HepG2 (cell line): ENCODE results near the gene XXYLT1. TPM values are rescaled to one million over a fixed set of nuclear protein-coding genes. Genes with fewer than 3 reads are reported as not detected.

Experiments
- ATAC-seq: fragments of 200-7000 bp; cut with Tn5 transposase; 3 replicates; pipeline ENCODE4 v1.9.1; 2020; ENCODE audit warnings: mild to moderate bottlenecking, moderate library complexity
- BruUV-seq: library from RNA; stranded (reverse); fragments of 400-500 nt; replicated peaks from 2 replicates; lab custom pipeline; 2021; lab: Mats Ljungman, UMichigan
- CTCF ChIA-PET: fragments of 300-600 bp; formaldehyde crosslinking; extraction: SDS; loops from one replicate; lab custom pipeline; 2021; ENCODE audit warnings: low total read pairs, inconsistent platforms, low intra/inter-chr PET ratio; lab: Yijun Ruan, JAX
- POLR2A ChIA-PET: fragments of 350-600 bp; sonication (Branson Sonifier 250); formaldehyde crosslinking; loops from one replicate; lab custom pipeline; 2020; ENCODE audit warnings: antibody characterized with exemption, inconsistent platforms; lab: Yijun Ruan, JAX
- DNase-seq: peaks from one replicate; pipeline ENCODE4 v3.0.0-alpha.2; 2015; ENCODE audit warnings: low spot score
- FAIRE-seq: peaks from 3 replicates; lab custom pipeline; 2011; peaks lifted over from hg19 to GRCh38; lab: Jason Lieb, UNC
- H2AFZ ChIP-seq: one replicate; pipeline ENCODE4 v1.6.1; 2011; ENCODE audit warnings: low read length, inconsistent platforms
- H3K27ac ChIP-seq: fragments of 300-600 bp; 3 replicates; pipeline ENCODE4 v1.8.0; 2011; ENCODE audit warnings: mixed run types, mild to moderate bottlenecking, mixed read lengths, low read length, inconsistent platforms; ENCODE audit not compliant: insufficient read depth; ENCODE audit errors: extremely low read length
- H3K27me3 ChIP-seq, 2 experiments: fragments of 200-600 bp in 1 of 2; 2 replicates in 1 of 2; 3 replicates in 1 of 2; pipeline versions ENCODE4 v1.6.0 to v1.8.0; 2011; ENCODE audit warnings: low read length in 2 of 2, mild to moderate bottlenecking in 2 of 2, moderate library complexity in 2 of 2, inconsistent platforms in 1 of 2; ENCODE audit not compliant: insufficient read depth in 2 of 2, control insufficient read depth in 1 of 2
- H3K36me3 ChIP-seq, 2 experiments: fragments of 200-600 bp in 1 of 2; replicated peaks in 1 of 2; 2 replicates in 1 of 2; 3 replicates in 1 of 2; pipeline versions ENCODE4 v1.5.1 to v1.8.0; 2011; ENCODE audit warnings: low read length in 2 of 2, inconsistent platforms in 1 of 2; ENCODE audit not compliant: insufficient read depth in 2 of 2, control insufficient read depth in 1 of 2
- H3K4me1 ChIP-seq: 2 replicates; pipeline ENCODE4 v1.5.1; 2012; ENCODE audit warnings: low read length, inconsistent platforms; ENCODE audit not compliant: insufficient read depth
- H3K4me2 ChIP-seq: 2 replicates; pipeline ENCODE4 v1.6.0; 2011; ENCODE audit warnings: low read depth, low read length, inconsistent platforms
- H3K4me3 ChIP-seq, 3 experiments: fragments of 200-600 bp in 1 of 3; sonication (generic), shearing (Covaris generic) in 1 of 3; replicated peaks in 1 of 3; 2 replicates each; pipeline ENCODE4 v1.5.1; 2011 to 2016; ENCODE audit warnings: low read length in 3 of 3, inconsistent platforms in 2 of 3, low read depth in 2 of 3, mild to moderate bottlenecking in 2 of 3, control low read depth in 1 of 3, mixed read lengths in 1 of 3; ENCODE audit not compliant: insufficient read depth in 1 of 3
- H3K79me2 ChIP-seq: one replicate; pipeline ENCODE4 v1.6.1; 2011; ENCODE audit warnings: low read length, inconsistent platforms; ENCODE audit not compliant: insufficient read depth
- H3K9ac ChIP-seq: 2 replicates; pipeline ENCODE4 v1.6.0; 2011; ENCODE audit warnings: mild to moderate bottlenecking, low read depth, low read length, inconsistent platforms; ENCODE audit not compliant: insufficient read depth
- H3K9me3 ChIP-seq: 2 replicates; pipeline ENCODE4 v1.5.1; 2012; ENCODE audit warnings: mild to moderate bottlenecking, low read length
- H4K20me1 ChIP-seq: 2 replicates; pipeline ENCODE4 v1.6.0; 2011; ENCODE audit warnings: inconsistent platforms, mild to moderate bottlenecking, low read length, moderate library complexity; ENCODE audit not compliant: insufficient read depth
- AHR ChIP-seq: IDR thresholded peaks from 2 replicates; pipeline ENCODE4 v1.6.1; 2018; ENCODE audit warnings: missing genetic modification reagents, missing compliant biosample characterization
- ARID5B ChIP-seq: IDR thresholded peaks from 2 replicates; pipeline ENCODE4 v1.4.0; 2020; ENCODE audit warnings: mild to moderate bottlenecking, missing genetic modification reagents
- EZH2 ChIP-seq: conservative IDR thresholded peaks from 2 replicates; pipeline ENCODE4 v1.6.1; 2012; ENCODE audit warnings: mild to moderate bottlenecking, low read depth, low read length, moderate library complexity
- KLF6 ChIP-seq: IDR thresholded peaks from 2 replicates; pipeline ENCODE4 v1.8.0; 2016; ENCODE audit warnings: missing biosample characterization, missing genetic modification reagents
- SP5 ChIP-seq: IDR thresholded peaks from 2 replicates; pipeline ENCODE4 v1.6.1; 2016; ENCODE audit warnings: low read depth, borderline replicate concordance
- ZBTB1 ChIP-seq: sonication (generic); formaldehyde crosslinking; IDR thresholded peaks from 2 replicates; pipeline ENCODE4 v1.4.0; 2020; ENCODE audit warnings: missing genetic modification reagents, borderline replicate concordance
- ZC3H13 ChIP-seq: sonication (generic); formaldehyde crosslinking; IDR thresholded peaks from 2 replicates; pipeline ENCODE4 v1.8.1; 2023; ENCODE audit warnings: mild to moderate bottlenecking, missing genetic modification reagents, moderate library complexity
- ZNF33B ChIP-seq: sonication (generic); formaldehyde crosslinking; IDR thresholded peaks from 2 replicates; pipeline ENCODE4 v1.5.1; 2020; ENCODE audit warnings: mild to moderate bottlenecking, missing genetic modification reagents
- ZNF556 ChIP-seq: sonication (generic); formaldehyde crosslinking; IDR thresholded peaks from 2 replicates; pipeline ENCODE4 v1.4.0; 2020; ENCODE audit warnings: mild to moderate bottlenecking, missing genetic modification reagents, borderline replicate concordance
- ZNF558 ChIP-seq: sonication (generic); formaldehyde crosslinking; IDR thresholded peaks from 2 replicates; pipeline ENCODE4 v1.9.0; 2022; ENCODE audit warnings: mild to moderate bottlenecking, missing genetic modification reagents, borderline replicate concordance
- ZNF563 ChIP-seq: sonication (generic); formaldehyde crosslinking; IDR thresholded peaks from 2 replicates; pipeline ENCODE4 v1.8.0; 2022; ENCODE audit warnings: mild to moderate bottlenecking, moderate library complexity, missing genetic modification reagents
- ZSCAN30 ChIP-seq: sonication (generic); formaldehyde crosslinking; IDR thresholded peaks from 2 replicates; pipeline ENCODE4 v1.5.0; 2020; ENCODE audit warnings: mild to moderate bottlenecking, missing genetic modification reagents
- WGBS: methylation state at CpG from one replicate; pipeline ENCODE4 v1.1.6; 2017; ENCODE audit warnings: low lambda C conversion rate; 5-methylcytosine and 5-hydroxymethylcytosine counted together
- in situ Hi-C: cut with HindIII; loops from 2 replicates; pipeline ENCODE4 v1.10.0; 2017; ENCODE audit warnings: low pct_unique_long_range_greater_than_20kb; ENCODE audit not compliant: extremely low pct_ligation_motif_present
- intact Hi-C: fragments of 100-400 bp; cut with micrococcal nuclease; formaldehyde crosslinking; loops from one replicate; pipeline ENCODE4 v1.10.0; 2022; ENCODE audit not compliant: unreplicated experiment
- polyA plus RNA-seq, 8 experiments: library from polyadenylated mRNA; depleted of rRNA in 3 of 8; stranded (reverse) in 7 of 8; unstranded in 1 of 8; fragments of >200 nt; fragmentation: Illumina TruSeq in 4 of 8; extraction: Trizol in 4 of 8; gene quantifications; 2 replicates each; pipeline versions ENCODE4 v1.2.1 to v1.2.3, GENCODE V29; 2011 to 2016; ENCODE audit warnings: low read depth in 4 of 8, missing spikeins in 1 of 8, mixed read lengths in 1 of 8; ENCODE audit not compliant: insufficient read depth in 1 of 8
- total RNA-seq, 5 experiments: library from RNA; depleted of rRNA; stranded (reverse); fragments of >200 nt; fragmentation: Illumina TruSeq; extraction: Trizol; gene quantifications; 2 replicates each; pipeline ENCODE4 v1.2.3, GENCODE V29; 2016; ENCODE audit warnings: low read depth in 1 of 5
- TF ChIP-seq, protein P1 (sequence below): sonication (generic); formaldehyde crosslinking; IDR thresholded peaks from 2 replicates; pipeline ENCODE4 v1.8.0; 2022; ENCODE audit warnings: missing genetic modification reagents, mild to moderate bottlenecking, inconsistent platforms, borderline replicate concordance
- TF ChIP-seq, protein P2 (sequence below): IDR thresholded peaks from 2 replicates; pipeline ENCODE4 v1.6.1; 2016; ENCODE audit warnings: missing compliant biosample characterization, missing genetic modification reagents, borderline replicate concordance
- TF ChIP-seq, protein P3 (sequence below): IDR thresholded peaks from 2 replicates; pipeline ENCODE4 v1.6.1; 2016

The XXYLT1 gene
- total and polyA plus RNA-seq, 2 of the 13 experiments (the other 11 are each of a cell fraction or from before 2014, with no cell fraction given), result 17.7 to 19.0 TPM

DNA sequence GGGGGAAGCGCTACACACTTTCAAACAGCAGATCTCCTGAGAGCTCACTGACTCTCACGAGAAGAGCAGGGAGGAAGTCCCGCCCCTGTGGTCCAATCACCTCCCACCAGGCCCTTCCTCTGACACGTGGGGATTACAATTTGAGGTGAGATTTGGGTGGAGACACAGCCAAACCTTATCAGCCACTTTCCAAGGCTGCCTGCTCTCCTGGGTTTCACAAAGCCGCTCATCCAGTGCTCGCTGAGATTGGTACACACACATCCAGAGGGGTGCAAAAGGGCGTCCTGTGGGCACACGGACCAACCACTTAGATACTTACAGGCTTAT lies 23.1 kb downstream of the XXYLT1 start (continued):
- TF ChIP-seq AHR (CRISPR knock-in tag), result no peak
- TF ChIP-seq EZH2, result no peak
- TF ChIP-seq ZNF558 (CRISPR knock-in tag), result no peak

- H3K4me3 ChIP-seq, result no peak overlapping the region
- H3K9ac ChIP-seq, result no peak overlapping the region
- peaks cover 7% of the 10 kb centered on the region for H3K79me2 ChIP-seq
- no peak overlapping the region for H3K4me2 ChIP-seq
- TF ChIP-seq ZNF563 (CRISPR knock-in tag), result no peak
- TF ChIP-seq SP5 (CRISPR knock-in tag), result no peak
- no peak for TF ChIP-seq ZBTB1
- TF ChIP-seq ZNF556 (CRISPR knock-in tag), result no peak
- TF ChIP-seq KLF6 (CRISPR knock-in tag), result no peak
- TF ChIP-seq, protein P1, sequence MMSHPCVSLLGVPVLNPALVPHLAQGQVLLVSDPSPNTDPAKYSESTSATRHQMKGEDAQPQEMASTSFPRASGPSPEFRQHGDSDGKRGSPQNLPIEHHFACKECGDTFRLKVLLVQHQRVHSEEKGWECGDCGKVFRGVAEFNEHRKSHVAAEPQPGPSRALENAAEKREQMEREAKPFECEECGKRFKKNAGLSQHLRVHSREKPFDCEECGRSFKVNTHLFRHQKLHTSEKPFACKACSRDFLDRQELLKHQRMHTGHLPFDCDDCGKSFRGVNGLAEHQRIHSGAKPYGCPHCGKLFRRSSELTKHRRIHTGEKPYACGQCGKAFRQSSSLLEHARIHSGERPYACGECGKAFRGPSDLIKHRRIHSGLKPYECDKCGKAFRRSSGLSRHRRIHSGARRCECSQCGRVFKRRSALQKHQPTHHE (CRISPR knock-in tag), result no peak
- TF ChIP-seq, protein P2, sequence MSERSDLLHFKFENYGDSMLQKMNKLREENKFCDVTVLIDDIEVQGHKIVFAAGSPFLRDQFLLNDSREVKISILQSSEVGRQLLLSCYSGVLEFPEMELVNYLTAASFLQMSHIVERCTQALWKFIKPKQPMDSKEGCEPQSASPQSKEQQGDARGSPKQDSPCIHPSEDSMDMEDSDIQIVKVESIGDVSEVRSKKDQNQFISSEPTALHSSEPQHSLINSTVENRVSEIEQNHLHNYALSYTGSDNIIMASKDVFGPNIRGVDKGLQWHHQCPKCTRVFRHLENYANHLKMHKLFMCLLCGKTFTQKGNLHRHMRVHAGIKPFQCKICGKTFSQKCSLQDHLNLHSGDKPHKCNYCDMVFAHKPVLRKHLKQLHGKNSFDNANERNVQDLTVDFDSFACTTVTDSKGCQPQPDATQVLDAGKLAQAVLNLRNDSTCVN (CRISPR knock-in tag), result no peak
- TF ChIP-seq ZC3H13 (CRISPR knock-in tag), result no peak
- no peak for TF ChIP-seq ZSCAN30
- TF ChIP-seq, protein P3, sequence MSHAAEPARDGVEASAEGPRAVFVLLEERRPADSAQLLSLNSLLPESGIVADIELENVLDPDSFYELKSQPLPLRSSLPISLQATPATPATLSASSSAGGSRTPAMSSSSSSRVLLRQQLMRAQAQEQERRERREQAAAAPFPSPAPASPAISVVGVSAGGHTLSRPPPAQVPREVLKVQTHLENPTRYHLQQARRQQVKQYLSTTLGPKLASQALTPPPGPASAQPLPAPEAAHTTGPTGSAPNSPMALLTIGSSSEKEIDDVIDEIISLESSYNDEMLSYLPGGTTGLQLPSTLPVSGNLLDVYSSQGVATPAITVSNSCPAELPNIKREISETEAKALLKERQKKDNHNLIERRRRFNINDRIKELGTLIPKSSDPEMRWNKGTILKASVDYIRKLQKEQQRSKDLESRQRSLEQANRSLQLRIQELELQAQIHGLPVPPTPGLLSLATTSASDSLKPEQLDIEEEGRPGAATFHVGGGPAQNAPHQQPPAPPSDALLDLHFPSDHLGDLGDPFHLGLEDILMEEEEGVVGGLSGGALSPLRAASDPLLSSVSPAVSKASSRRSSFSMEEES (CRISPR knock-in tag), result no peak
- TF ChIP-seq ARID5B (CRISPR knock-in tag), result no peak
- no peak for TF ChIP-seq ZNF33B (CRISPR knock-in tag)
- ChIA-PET POLR2A (no interaction called here), CTCF (no interaction called here)
- DNase-seq (no peak), ATAC-seq (no peak), FAIRE-seq (no peak)
- BruUV-seq, result no TSS peak
- intact Hi-C loops (no loop called here), in situ Hi-C loops (no loop called here)
- no peaks in the 10 kb centered on the region for H3K9me3 ChIP-seq
- H3K27ac ChIP-seq, result no peak overlapping the region
- H3K4me1 ChIP-seq, result no peaks in the 10 kb centered on the region
- WGBS, result 95% methylated on average over 22 of the region's 24 CpGs
- H3K36me3 ChIP-seq, result peaks cover 1 to 6% of the 10 kb centered on the region in 2 experiments; a peak in 2 of 5 replicates
- H3K27me3 ChIP-seq, result no peaks in the 10 kb centered on the region
- no peaks in the 10 kb centered on the region for H4K20me1 ChIP-seq
- H2AFZ ChIP-seq, result no peak overlapping the region
Measured at GRCh38 chr3:195247086-195247862, 23.7 kb downstream of the XXYLT1 start.
